ENCODE data around the gene UNC5A. TPM values are rescaled to one million over a fixed set of nuclear protein-coding genes. Genes with fewer than 3 reads are reported as not detected.

The UNC5A gene
- total RNA-seq (2022) (19.5 and 20.2 TPM in 2 replicates), Bru-seq, nascent RNA (percentile 57 among the genes with signal in this experiment), BruChase-seq, experiment 1, labeled RNA remaining after a 6-hour chase (percentile 71 among the genes with signal in this experiment), BruChase-seq, experiment 2, labeled RNA remaining after a 2-hour chase (percentile 67 among the genes with signal in this experiment)
- long read RNA-seq, transcript UNC5A-201 (15 exons, 3,812 nt) = major isoform, 16 of 47 reads
- long read RNA-seq, partial matches to known transcripts = 24 of 47 reads
- long read RNA-seq, other reads (novel, unspliced or antisense) = 4 of 47 reads

DNA sequence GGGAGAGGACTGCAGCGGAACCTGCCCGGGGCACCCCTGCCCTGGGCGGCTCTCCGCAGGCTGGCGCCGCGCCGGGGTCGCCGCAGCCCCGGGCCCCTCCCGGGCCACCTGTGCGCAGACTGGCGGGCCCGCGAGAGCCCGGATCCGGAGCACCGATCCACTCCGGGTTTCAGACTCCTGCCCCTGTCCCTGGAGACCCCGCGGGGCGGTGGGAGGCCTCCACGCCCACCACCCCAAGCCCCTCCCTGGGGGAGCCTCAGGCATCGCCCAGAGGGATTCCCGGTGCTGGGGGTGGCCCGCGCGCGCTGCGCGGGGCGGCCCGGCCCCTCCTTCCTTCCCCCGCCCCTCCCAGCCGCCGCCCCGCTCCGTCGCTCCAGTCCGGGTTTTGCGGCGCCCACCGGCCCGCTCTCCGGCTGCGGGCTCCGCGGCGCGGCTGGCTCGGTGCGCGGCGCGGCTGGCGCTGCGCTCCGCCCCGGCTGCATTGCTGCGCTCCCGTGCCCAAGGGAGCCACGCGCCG, at the start of gene UNC5A:
Gene UNC5A, plus strand, starts transcription at position 479 of the 517 bp plus-strand sequence. CDS start 192 bp downstream, outside the sequence.
- intact Hi-C loops (cut with micrococcal nuclease; ENCODE audit: unreplicated experiment) = no loop called here
- H3K4me3 Mint-ChIP-seq (ENCODE audit: low read depth, unreplicated experiment) = peak within 1 kb of the TSS; percentile 79
- BruUV-seq (replicated peaks) = no TSS peak
- peak within 1 kb of the TSS; percentile 43 for H3K27ac Mint-ChIP-seq (ENCODE audit: unreplicated experiment)
- TF ChIP-seq, protein P1, sequence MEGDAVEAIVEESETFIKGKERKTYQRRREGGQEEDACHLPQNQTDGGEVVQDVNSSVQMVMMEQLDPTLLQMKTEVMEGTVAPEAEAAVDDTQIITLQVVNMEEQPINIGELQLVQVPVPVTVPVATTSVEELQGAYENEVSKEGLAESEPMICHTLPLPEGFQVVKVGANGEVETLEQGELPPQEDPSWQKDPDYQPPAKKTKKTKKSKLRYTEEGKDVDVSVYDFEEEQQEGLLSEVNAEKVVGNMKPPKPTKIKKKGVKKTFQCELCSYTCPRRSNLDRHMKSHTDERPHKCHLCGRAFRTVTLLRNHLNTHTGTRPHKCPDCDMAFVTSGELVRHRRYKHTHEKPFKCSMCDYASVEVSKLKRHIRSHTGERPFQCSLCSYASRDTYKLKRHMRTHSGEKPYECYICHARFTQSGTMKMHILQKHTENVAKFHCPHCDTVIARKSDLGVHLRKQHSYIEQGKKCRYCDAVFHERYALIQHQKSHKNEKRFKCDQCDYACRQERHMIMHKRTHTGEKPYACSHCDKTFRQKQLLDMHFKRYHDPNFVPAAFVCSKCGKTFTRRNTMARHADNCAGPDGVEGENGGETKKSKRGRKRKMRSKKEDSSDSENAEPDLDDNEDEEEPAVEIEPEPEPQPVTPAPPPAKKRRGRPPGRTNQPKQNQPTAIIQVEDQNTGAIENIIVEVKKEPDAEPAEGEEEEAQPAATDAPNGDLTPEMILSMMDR (IDR thresholded peaks at IDR 0.05; ENCODE audit: unreplicated experiment) = no peak
- H3K36me3 Mint-ChIP-seq (ENCODE audit: insufficient read depth, unreplicated experiment) = peaks cover 36% of the 10 kb centered on the region
- DNase-seq = peak; percentile 90
- H3K9me3 Mint-ChIP-seq (ENCODE audit: low read depth, unreplicated experiment) = no peaks in the 10 kb centered on the region
- CTCF ChIA-PET = interaction anchor here (2.8 to 3.2 kb wide), 2 partner anchors 12 to 149 kb away, joined by 17 to 18 read pairs; no protein-coding TSS in a partner anchor
- peaks cover 42% of the 10 kb centered on the region for H3K4me1 Mint-ChIP-seq (ENCODE audit: low read depth, unreplicated experiment)
- no peaks in the 10 kb centered on the region for H3K27me3 Mint-ChIP-seq (ENCODE audit: unreplicated experiment)

DNA sequence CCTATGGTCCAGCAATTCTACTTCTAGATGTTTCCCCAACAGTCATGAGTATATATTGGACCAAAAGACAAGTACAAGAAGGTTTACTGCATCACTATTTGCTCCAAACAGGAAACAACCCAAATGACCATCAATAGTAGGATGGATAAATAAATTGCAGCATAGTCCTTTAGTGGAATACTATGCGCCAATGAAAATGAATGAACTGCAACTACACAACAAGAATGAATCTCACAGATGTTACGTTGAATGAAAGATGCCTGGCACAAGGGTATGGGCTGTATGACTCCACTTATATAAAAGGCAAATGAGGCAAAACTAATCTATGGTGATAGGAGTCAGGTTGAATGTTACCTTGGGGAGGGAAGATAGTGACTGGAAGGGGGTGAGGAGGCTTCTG, 48.6 kb upstream of the UNC5A start:
- BruUV-seq (replicated peaks) = no TSS peak
- intact Hi-C loops (cut with micrococcal nuclease; ENCODE audit: unreplicated experiment) = no loop called here
- CTCF ChIA-PET = no interaction called here
- H3K27ac Mint-ChIP-seq (ENCODE audit: unreplicated experiment) = no peak overlapping the region
- no peaks in the 10 kb centered on the region for H3K4me1 Mint-ChIP-seq (ENCODE audit: low read depth, unreplicated experiment)
- TF ChIP-seq, protein P1 (IDR thresholded peaks at IDR 0.05; ENCODE audit: unreplicated experiment) = no peak
- no peaks in the 10 kb centered on the region for H3K36me3 Mint-ChIP-seq (ENCODE audit: insufficient read depth, unreplicated experiment)
- H3K9me3 Mint-ChIP-seq (ENCODE audit: low read depth, unreplicated experiment) = peaks cover 5% of the 10 kb centered on the region
- peaks cover 66% of the 10 kb centered on the region for H3K27me3 Mint-ChIP-seq (ENCODE audit: unreplicated experiment)
- DNase-seq = no peak
- H3K4me3 Mint-ChIP-seq (ENCODE audit: low read depth, unreplicated experiment) = no peak overlapping the region

DNA sequence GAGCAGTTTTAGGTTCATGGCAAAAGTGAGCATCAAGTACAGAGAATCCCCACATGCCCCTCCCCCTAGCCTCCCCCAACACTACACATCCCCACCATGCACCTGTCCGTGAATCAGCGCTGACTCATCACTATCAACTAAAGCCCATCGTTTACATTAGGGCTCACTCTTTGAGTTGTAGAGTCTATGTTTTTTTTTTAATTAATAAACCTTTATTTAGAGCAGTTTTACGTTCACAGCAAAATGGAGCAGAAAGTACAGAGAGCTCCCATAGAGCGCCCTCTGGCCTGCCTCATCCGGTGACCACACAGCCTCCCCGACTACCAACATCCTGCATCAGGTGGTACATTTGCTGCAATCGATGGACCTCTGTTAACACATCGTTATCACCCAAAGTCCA, 47.9 kb upstream of the UNC5A start:
- no peak overlapping the region for H3K27ac Mint-ChIP-seq (ENCODE audit: unreplicated experiment)
- DNase-seq = no peak
- intact Hi-C loops (cut with micrococcal nuclease; ENCODE audit: unreplicated experiment) = no loop called here
- TF ChIP-seq, protein P1 (IDR thresholded peaks at IDR 0.05; ENCODE audit: unreplicated experiment) = no peak
- peaks cover 69% of the 10 kb centered on the region for H3K27me3 Mint-ChIP-seq (ENCODE audit: unreplicated experiment)
- peaks cover 4% of the 10 kb centered on the region for H3K9me3 Mint-ChIP-seq (ENCODE audit: low read depth, unreplicated experiment)
- no peaks in the 10 kb centered on the region for H3K4me1 Mint-ChIP-seq (ENCODE audit: low read depth, unreplicated experiment)
- no peak overlapping the region for H3K4me3 Mint-ChIP-seq (ENCODE audit: low read depth, unreplicated experiment)
- no peaks in the 10 kb centered on the region for H3K36me3 Mint-ChIP-seq (ENCODE audit: insufficient read depth, unreplicated experiment)
- CTCF ChIA-PET = no interaction called here
- no TSS peak for BruUV-seq (replicated peaks)

DNA sequence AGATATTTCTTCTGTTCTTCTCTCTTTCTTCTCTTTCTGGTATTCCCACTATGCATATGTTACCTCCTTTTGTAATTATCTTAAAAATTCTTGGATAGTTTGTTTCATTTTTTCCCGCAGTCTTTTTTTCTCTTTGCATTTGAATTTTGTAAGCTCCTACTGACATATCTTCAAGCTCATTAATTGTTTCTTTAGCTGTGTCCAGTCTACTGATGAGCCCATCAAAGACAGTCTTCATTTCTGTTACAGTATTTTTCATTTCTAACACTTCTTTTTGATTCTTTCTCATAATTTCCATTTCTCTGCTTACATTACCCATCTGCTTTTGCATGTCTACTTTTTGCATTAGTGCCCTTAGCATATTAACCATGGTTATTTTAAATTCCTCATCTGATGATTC, 44.7 kb upstream of the UNC5A start:
- no peak overlapping the region for H3K4me3 Mint-ChIP-seq (ENCODE audit: low read depth, unreplicated experiment)
- TF ChIP-seq, protein P1 (IDR thresholded peaks at IDR 0.05; ENCODE audit: unreplicated experiment) = no peak
- H3K27me3 Mint-ChIP-seq (ENCODE audit: unreplicated experiment) = peaks cover 86% of the 10 kb centered on the region
- no peak for DNase-seq
- no peaks in the 10 kb centered on the region for H3K9me3 Mint-ChIP-seq (ENCODE audit: low read depth, unreplicated experiment)
- H3K4me1 Mint-ChIP-seq (ENCODE audit: low read depth, unreplicated experiment) = no peaks in the 10 kb centered on the region
- H3K27ac Mint-ChIP-seq (ENCODE audit: unreplicated experiment) = no peak overlapping the region
- CTCF ChIA-PET = no interaction called here
- intact Hi-C loops (cut with micrococcal nuclease; ENCODE audit: unreplicated experiment) = no loop called here
- no TSS peak for BruUV-seq (replicated peaks)
- H3K36me3 Mint-ChIP-seq (ENCODE audit: insufficient read depth, unreplicated experiment) = no peaks in the 10 kb centered on the region

Measured in Calu3 (cell line).